Fibroblast of skin of left quadriceps (primary cell): ENCODE measurements around the gene ZNF280B.

ENCODE experiments used
- DNase-seq, 2 experiments: peaks; one replicate each; pipeline ENCODE4 v3.0.0-alpha.2; 2013; ENCODE audit warnings: low read depth in 2 of 2

ZNF280B gene

GRCh38 chr22:22508274-22509176 lies at the start of gene ZNF280B:
Gene ZNF280B, minus strand, starts transcription at chr22:22508742. Its CDS starts 19,344 bp downstream, at chr22:22489398.
- DNase-seq, result peak; percentile 63 to 70

- no peak for DNase-seq
Measured at GRCh38 chr22:22556995-22557925, 48.7 kb upstream of the ZNF280B start.

- no peak for DNase-seq
Measured at GRCh38 chr22:22556578-22556977, 48.0 kb upstream of the ZNF280B start.

- no peak for DNase-seq
Measured at GRCh38 chr22:22555596-22555995, 47.1 kb upstream of the ZNF280B start.

- DNase-seq, result no peak
Measured at GRCh38 chr22:22554587-22555284, 46.2 kb upstream of the ZNF280B start.

GRCh38 chr22:22553735-22554586 lies 45.4 kb upstream of the ZNF280B start:
- DNase-seq, result no peak

GRCh38 chr22:22553141-22553540 lies 44.6 kb upstream of the ZNF280B start:
- no peak for DNase-seq

- no peak for DNase-seq
Measured at GRCh38 chr22:22552630-22553029, 44.1 kb upstream of the ZNF280B start.

GRCh38 chr22:22550789-22551434 lies 42.4 kb upstream of the ZNF280B start:
- DNase-seq, result no peak

GRCh38 chr22:22548910-22549309 lies 40.4 kb upstream of the ZNF280B start:
- DNase-seq, result no peak

- DNase-seq, result no peak
Measured at GRCh38 chr22:22548317-22548716, 39.8 kb upstream of the ZNF280B start.

- no peak for DNase-seq
Measured at GRCh38 chr22:22547692-22548300, 39.3 kb upstream of the ZNF280B start.

GRCh38 chr22:22547226-22547625 lies 38.7 kb upstream of the ZNF280B start:
- DNase-seq, result no peak

GRCh38 chr22:22546490-22546889 lies 37.9 kb upstream of the ZNF280B start:
- no peak for DNase-seq

- no peak for DNase-seq
Measured at GRCh38 chr22:22545084-22545483, 36.5 kb upstream of the ZNF280B start.

GRCh38 chr22:22538226-22538989 lies 29.9 kb upstream of the ZNF280B start:
- no peak for DNase-seq

- DNase-seq, result no peak
Measured at GRCh38 chr22:22536916-22537315, 28.4 kb upstream of the ZNF280B start.

GRCh38 chr22:22536515-22536914 lies 28.0 kb upstream of the ZNF280B start:
- DNase-seq, result no peak

- no peak for DNase-seq
Measured at GRCh38 chr22:22535662-22536061, 27.1 kb upstream of the ZNF280B start.
